ENCODE results near the gene GTF2H2C.
"Not testable (repeated sequence)": the region's sequence is repeated elsewhere in the genome, so short reads cannot be mapped to it uniquely, and the experiment has no call there.

Gene GTF2H2C

DNA sequence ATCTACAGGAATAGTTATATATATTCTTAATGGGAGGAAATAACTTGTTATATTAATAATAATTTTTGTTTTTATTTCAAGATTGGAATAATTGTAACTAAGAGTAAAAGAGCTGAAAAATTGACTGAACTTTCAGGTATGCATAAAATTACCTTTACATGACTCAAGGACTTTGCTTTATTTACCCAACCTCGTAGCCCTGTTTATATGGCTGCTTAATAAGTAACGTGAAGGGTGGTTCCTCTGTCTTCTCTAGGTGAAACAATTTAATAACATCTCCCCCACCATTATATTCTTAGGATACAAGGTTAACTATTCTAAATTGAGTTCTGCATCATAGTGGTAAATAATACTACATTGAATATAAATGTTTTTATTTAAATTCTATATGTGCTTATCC lies 8.1 kb downstream of the GTF2H2C start:
- DNase-seq, result not testable (repeated sequence)

DNA sequence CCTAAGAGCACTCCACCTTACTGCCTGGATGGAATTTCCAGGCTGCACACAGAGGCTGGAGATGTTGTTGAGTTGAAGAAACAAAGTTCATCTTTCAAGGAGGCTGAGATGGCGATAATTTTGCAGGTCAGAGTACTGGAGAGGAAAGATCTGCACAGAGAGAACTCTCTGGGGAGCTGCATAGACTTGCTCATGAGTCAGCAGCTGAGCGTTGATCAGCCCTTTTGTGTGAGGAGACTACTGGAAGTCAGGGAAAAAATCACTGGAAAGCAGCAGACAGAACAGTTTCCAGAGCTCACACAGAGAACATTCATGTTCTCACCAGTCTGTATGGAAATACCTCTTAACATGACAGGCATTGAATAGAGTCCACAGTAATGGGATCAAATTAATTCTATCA lies 23.4 kb downstream of the GTF2H2C start:
- not testable (repeated sequence) for DNase-seq

DNA sequence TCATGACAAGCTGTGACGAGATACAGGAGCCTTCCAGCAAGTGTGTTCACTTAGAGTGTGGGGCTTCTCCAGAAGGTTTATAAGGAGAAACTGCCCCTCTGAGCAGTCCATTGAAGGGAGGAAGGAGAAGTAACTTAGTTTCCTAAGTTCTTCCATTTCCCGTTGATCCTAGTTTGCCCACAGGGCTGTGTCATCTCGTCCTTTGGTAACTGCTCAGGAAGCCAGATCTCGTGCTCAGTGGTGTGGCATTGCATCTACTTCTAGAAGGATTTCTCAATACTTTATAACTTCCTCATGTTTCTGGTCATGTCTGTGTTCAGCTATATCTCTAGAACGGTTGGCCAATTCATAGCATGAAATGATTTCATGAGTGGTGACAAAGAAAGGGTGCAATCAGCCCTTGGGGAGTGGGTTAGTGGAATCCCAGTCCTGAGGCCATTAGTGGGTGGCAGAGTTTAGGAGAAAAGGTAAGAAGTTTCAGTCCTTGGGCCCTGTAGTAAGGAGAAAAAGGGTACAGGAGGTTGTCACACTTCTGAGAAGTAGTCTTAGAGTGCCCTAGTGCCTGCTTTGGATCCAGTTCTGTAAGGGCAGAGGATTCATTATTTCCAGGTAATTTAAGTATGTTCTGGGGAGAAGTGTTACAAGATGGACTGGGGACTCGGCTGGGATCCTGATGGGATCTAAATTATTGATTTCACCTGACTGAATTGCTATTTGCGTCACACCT lies 36.3 kb downstream of the GTF2H2C start:
- DNase-seq, result not testable (repeated sequence)

DNA sequence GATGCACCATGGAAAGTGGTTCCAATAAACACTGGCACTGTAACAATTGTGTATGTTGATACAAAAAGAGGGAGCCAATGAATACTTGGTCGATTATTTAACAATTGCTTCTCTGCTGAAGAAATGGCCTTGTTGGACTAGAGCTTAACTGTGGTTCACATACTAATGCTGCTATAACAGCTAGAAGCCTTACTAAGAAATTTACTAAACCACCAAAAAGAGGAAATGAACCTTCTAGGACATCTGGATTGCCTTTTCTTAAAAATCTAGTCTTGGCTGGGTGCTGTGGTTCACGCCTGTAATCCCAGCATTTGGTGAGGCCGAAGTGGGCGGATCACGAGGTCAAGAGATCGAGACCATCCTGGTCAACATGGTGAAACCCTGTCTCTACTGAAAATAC lies 42.0 kb downstream of the GTF2H2C start:
- not testable (repeated sequence) for DNase-seq

DNA sequence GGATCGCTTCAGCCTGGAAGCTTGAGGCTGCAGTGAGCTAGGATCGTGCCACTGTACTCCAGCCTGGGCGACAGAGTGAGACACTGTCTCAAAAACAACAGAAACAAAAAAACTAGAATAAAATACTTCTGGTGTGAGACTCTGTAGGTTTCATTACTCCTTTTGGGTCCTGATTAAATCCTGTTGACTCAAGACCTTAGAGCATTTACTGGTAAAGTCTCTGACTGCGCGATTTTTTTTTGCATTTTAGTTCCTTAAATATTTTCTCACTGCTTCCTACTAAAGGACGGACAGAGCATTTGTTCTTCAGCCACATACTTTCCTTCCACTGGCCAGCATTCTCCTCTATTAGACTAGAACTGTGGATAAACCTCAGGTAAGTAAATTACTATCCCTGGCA lies 46.8 kb downstream of the GTF2H2C start:
- DNase-seq, result not testable (repeated sequence)

DNA sequence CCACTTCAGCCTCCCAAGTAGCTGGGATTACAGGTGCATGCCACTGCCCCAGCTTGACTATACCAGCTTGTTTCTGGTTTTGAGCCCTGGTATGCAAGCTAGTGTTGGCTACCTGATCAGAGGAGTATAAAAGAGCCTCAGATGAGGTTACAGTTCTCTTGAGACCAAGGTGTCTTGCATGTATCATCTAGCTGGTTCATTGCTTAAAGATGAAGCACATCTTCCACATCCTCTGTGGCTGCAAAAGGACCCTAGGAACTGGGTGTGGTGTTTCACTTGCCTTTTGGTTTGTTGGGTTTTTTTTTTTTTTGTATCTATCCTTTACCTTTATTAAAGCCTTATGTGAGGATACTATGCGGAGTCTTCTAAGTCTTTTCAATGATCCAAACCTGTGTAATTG lies 47.8 kb downstream of the GTF2H2C start:
- not testable (repeated sequence) for DNase-seq

DNA sequence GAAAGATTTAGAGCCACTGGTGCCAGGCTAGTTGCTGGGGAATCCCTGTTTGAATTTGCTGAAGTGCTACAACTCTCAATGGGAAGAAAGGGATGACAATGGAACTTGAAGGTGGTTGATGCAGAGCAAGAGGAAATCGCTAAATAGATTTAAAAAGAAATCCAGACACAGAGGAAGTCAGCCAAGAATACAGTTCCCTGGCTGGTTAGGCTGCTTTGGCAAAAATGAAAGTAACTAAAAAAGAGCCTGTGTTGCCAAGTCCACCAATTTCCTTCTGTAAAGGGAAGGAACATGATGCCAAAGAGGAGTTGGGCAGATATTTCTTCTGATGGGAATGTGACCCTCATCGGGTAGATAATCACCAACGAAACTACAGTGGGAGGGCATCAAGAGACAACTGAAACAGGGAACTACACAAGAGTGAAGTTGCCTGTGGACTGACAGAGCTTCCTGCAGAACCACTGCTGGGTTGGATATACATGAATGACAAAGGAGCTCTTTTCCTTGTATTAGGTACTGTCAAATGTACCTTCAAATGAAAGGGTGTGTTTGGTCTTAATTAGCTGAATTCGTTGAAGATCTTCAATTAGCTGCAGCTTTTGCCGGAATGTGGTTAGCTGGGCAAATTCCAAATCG lies 49.0 kb downstream of the GTF2H2C start:
- not testable (repeated sequence) for DNase-seq

DNA sequence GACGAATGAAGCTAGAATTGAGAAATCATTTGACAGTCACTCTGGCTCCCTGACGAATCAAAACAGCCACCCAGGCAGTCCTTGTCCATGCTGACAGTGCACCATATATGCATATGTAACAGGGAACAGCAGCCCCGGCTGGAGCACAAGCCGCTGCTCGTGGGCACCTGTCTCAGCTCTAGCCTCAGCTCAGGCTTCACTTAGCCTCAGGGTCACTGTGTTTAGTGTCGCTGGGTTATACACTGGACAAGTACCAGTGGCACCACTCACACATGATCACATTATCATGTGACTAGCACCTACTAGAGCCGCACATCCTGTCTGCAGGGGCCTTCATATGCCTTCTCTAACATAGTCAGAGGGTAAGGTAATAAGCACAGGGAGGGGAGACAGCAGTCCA lies 54.9 kb downstream of the GTF2H2C start:
- DNase-seq, result not testable (repeated sequence)

DNA sequence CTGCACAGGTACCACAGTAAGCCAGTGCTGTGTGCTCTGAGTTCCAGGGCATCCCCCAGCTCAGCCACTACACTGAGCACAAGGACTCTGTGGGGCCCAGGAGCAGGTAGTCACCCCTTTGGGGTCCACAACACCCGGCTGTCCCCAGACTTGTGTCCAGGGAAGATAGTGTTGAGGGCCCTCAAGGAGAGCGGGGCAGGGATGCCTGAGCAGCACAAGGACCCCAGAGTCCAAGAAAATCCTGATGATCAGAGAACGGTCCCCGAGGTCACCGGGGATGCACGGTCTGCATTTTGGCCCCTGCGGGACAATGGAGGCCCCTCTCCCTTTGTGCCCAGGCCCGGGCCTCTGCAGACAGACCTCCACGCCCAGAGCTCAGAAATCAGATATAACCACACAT lies 71.9 kb downstream of the GTF2H2C start:
- DNase-seq, result not testable (repeated sequence)
